Left renal cortex interstitium (tissue), 4 donors: ENCODE data around the gene MAG. TPM values are rescaled to one million over a fixed set of nuclear protein-coding genes. Genes with fewer than 3 reads are reported as not detected.
"Not testable (repeated sequence)": the region's sequence is repeated elsewhere in the genome, so short reads cannot be mapped to it uniquely, and the experiment has no call there.

Experiments
- DNase-seq, 4 donors: peaks; one replicate each; pipeline ENCODE4 v3.0.0-alpha.2; 2013; ENCODE audit warnings: low read depth in 4 of 4, low spot score in 2 of 4, missing footprints in 1 of 4
- polyA plus RNA-seq, 4 donors: library from polyadenylated mRNA; unstranded; fragments of 120-200 nt; gene quantifications; one replicate each; pipeline ENCODE4 v1.2.1, GENCODE V29; 2013; ENCODE audit not compliant: insufficient read length in 4 of 4

MAG gene
- polyA plus RNA-seq, 4 donors = 2.6 to 15.5 (median 5.6) TPM

GRCh38 chr19:35353635-35354034, 61.7 kb downstream of the MAG start:
- DNase-seq = no peak

DNA sequence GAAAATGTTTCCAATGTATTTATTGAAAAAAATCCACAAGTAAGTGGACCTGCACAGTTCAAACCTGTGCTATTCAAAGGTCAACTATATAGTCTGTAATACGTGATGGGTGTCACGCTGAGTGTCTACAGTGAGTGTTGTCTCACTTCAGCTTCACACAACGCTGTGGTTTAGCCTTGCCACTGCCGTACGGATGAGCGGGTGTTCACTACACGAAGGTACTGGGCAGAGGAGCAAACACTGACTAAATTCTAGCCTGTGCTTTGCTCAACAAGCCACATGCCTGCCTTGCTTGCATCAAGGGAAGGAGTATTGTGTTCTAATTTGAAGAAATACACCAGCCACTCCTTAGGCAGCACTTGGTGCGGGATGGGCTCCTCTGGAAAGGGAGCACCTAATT, 62.9 kb downstream of the MAG start:
- DNase-seq = no peak

- no peak for DNase-seq
These were observed 64.0 kb downstream of the MAG start for GRCh38 chr19:35355791-35356460.

DNA sequence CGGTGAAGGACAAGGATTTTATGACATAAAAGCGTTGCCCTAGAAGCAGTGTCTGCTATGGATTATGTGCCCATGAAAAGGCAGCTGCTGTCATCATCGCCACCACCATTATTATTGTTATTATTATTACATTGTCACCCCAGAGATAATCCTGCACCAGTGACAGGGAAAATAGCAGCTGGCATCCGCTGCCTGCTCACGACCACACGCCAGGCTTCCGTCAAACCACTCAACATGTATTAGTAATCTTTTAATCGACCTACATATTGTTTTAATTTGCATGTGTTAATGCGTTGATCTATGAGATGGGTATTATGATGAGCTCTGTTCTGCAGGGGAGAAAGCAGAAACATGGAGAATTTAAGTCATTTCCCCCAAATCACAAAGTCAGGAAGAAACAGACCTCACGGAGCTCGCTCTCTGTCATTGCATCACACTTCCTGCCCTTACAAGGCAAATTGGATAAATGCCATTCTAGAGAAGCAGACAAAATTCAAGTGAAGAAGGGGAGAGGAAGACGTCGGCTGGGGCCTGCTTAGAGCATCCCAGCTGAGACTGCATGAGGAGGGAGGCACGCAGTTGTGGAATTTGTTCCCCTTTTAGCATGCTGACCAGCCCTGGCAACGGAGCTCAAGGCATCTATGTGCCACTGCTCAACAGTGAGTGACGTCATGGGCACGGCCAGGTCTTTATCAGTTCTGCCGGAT, 66.1 kb downstream of the MAG start, which contains the start of gene FFAR3:
TSS of gene FFAR3 (plus strand) at position 594 of the 707 bp plus-strand sequence. CDS start 431 bp downstream, outside the sequence.
- no peak for DNase-seq

DNA sequence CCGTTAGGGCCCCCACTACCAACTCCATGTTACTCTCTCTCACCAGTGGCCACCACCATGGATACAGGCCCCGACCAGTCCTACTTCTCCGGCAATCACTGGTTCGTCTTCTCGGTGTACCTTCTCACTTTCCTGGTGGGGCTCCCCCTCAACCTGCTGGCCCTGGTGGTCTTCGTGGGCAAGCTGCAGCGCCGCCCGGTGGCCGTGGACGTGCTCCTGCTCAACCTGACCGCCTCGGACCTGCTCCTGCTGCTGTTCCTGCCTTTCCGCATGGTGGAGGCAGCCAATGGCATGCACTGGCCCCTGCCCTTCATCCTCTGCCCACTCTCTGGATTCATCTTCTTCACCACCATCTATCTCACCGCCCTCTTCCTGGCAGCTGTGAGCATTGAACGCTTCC, 66.9 kb downstream of the MAG start:
- not testable (repeated sequence) for DNase-seq

- not testable (repeated sequence) for DNase-seq
These were observed 67.4 kb downstream of the MAG start for GRCh38 chr19:35359395-35359794.

- DNase-seq = not testable (repeated sequence)
These were observed 68.1 kb downstream of the MAG start for GRCh38 chr19:35360081-35360480.

GRCh38 chr19:35360880-35361420, 69.0 kb downstream of the MAG start:
- no peak for DNase-seq

GRCh38 chr19:35362261-35363000, 70.5 kb downstream of the MAG start:
- no peak for DNase-seq

DNA sequence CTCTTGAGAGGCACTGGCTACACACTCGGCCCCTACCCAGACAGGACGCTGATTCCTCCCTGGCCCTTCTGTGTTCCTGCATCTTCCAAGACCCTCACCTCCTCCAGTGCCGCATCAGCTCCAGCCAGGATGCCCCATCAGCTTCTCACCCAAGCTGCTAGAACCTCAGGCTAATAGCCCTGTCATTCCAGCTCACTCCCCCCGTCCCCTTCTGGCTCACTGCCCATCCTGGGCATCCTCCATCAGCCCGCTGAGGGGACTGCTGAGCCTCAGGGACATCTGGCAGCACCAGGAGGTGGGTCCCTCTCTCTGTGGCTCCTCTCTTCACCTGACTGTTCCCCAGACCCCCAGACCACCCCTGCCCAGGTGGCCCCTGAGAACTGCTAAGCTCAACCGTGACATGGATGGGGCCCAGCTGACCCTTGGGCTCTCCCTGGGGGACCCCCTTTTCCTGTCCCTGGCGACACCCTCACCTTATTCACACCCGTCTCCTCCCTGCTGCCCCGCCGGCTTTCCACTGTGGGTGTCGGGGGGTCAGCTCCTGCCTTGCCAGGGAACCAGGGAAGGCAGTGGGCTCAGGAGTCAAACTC, 71.1 kb downstream of the MAG start:
- no peak for DNase-seq

Other genes starting within 250 kb of the MAG start
- gene FXYD3, start 176.3 kb upstream of the MAG start, polyA plus RNA-seq = 10 to 100 TPM; 16.2 to 25.3 (median 19.5) TPM
- gene LGI4, start 157.1 kb upstream of the MAG start, polyA plus RNA-seq = 1 to 10 TPM; 2.9 to 4.0 (median 3.3) TPM
- 10 to 100 TPM; 15.4 to 32.1 (median 24.9) TPM for gene FXYD1, start 153.3 kb upstream of the MAG start, polyA plus RNA-seq
- 1 to 10 TPM in 2 of 4 donors, under 1 TPM in 2; 0.44 to 2.2 (median 1.3) TPM for gene FXYD7, start 148.9 kb upstream of the MAG start, polyA plus RNA-seq
- 10 to 100 TPM; 19.5 to 33.3 (median 25.7) TPM for gene FXYD5, start 137.4 kb upstream of the MAG start, polyA plus RNA-seq
- not detected for gene FAM187B, start 63.4 kb upstream of the MAG start, polyA plus RNA-seq
- gene LSR, start 43.2 kb upstream of the MAG start, polyA plus RNA-seq = 10 to 100 TPM; 49.9 to 73.2 (median 59.6) TPM
- 100 to 1,000 TPM; 160 to 193 (median 172) TPM for gene USF2, start 23.2 kb upstream of the MAG start, polyA plus RNA-seq
- gene HAMP, start 9.6 kb upstream of the MAG start, polyA plus RNA-seq = under 1 TPM; 0.09 to 0.92 (median 0.30) TPM
- gene CD22, start 37.0 kb downstream of the MAG start, polyA plus RNA-seq = 10 to 100 TPM in 2 of 4 donors, 1 to 10 TPM in 2; 6.3 to 51.9 (median 12.3) TPM
- under 1 TPM; 0.06 to 0.87 (median 0.64) TPM for gene FFAR1, start 55.7 kb downstream of the MAG start, polyA plus RNA-seq
- under 1 TPM in 3 of 4 donors, not detected in 1; 0.13 to 0.19 (median 0.17) TPM for gene FFAR3, start 66.3 kb downstream of the MAG start, polyA plus RNA-seq
- gene GPR42, start 78.9 kb downstream of the MAG start, polyA plus RNA-seq = under 1 TPM in 1 of 4 donors, not detected in 3; 0.23 TPM
- gene FFAR2, start 156.1 kb downstream of the MAG start, polyA plus RNA-seq = under 1 TPM; 0.22 to 0.60 (median 0.33) TPM
- gene KRTDAP, start 198.3 kb downstream of the MAG start, polyA plus RNA-seq = 1 to 10 TPM in 2 of 4 donors, under 1 TPM in 2; 0.48 to 2.1 (median 0.85) TPM
- gene DMKN, start 221.5 kb downstream of the MAG start, polyA plus RNA-seq = 100 to 1,000 TPM in 2 of 4 donors, 10 to 100 TPM in 2; 69.7 to 135 (median 107) TPM
- gene SBSN, start 236.2 kb downstream of the MAG start, polyA plus RNA-seq = under 1 TPM in 3 of 4 donors, not detected in 1; 0.10 to 0.24 (median 0.21) TPM
- gene GAPDHS, start 241.3 kb downstream of the MAG start, polyA plus RNA-seq = not detected